ENCODE data around the gene MARS1.

- TF ChIP-seq CTCF (IDR thresholded peaks at IDR 0.05) = no peak
- no peak for TF ChIP-seq POLR2A (IDR thresholded peaks at IDR 0.05)
Measured at GRCh38 chr12:57512665-57513064, 24.8 kb downstream of the MARS1 start.

Data from esophagus squamous epithelium (tissue), 4 donors.